Stomach (tissue), 9 donors: Measurements from ENCODE around the gene RNU6-1. TPM values are rescaled to one million over a fixed set of nuclear protein-coding genes. Genes with fewer than 3 reads are reported as not detected.

Experiments used
- DNase-seq, 2 donors: peaks; one replicate each; pipeline versions ENCODE4 v3.0.0 to v3.0.0-alpha.2; 2013 to 2019
- H3K27ac ChIP-seq, 5 donors: fragments of 200-600 bp in 4 of 5; sonication (generic) in 4 of 5; one replicate each; pipeline ENCODE4 v1.5.1; 2013 to 2019; ENCODE audit warnings: mild to moderate bottlenecking in 1 of 5, moderate library complexity in 1 of 5
- H3K27me3 ChIP-seq, 3 donors: fragments of 200-600 bp; sonication (generic); one replicate each; pipeline ENCODE4 v1.5.1; 2017 to 2019; ENCODE audit warnings: mixed run types in 1 of 3
- H3K36me3 ChIP-seq, 4 donors: fragments of 200-600 bp; sonication (generic); 1 replicate in 3 of 4; 2 replicates in 1 of 4; pipeline ENCODE4 v1.5.1; 2016 to 2019
- H3K4me1 ChIP-seq, 4 donors: fragments of 200-600 bp; sonication (generic); one replicate each; pipeline ENCODE4 v1.5.1; 2016 to 2019
- H3K4me3 ChIP-seq, 4 donors: fragments of 200-600 bp; sonication (generic) in 3 of 4; one replicate each; pipeline ENCODE4 v1.5.1; 2016 to 2019; ENCODE audit warnings: mild to moderate bottlenecking in 1 of 4
- H3K9me3 ChIP-seq, 4 donors: fragments of 200-600 bp; sonication (generic); one replicate each; pipeline ENCODE4 v1.5.1; 2016 to 2019
- EP300 ChIP-seq: sonication (generic); formaldehyde crosslinking; IDR thresholded peaks from one replicate; pipeline ENCODE4 v1.6.1; 2017; ENCODE audit warnings: antibody characterized with exemption
- POLR2A ChIP-seq, 4 donors: fragments of 450-650 bp; IDR thresholded peaks; one replicate each; pipeline ENCODE4 v1.6.1; 2016; ENCODE audit warnings: antibody characterized with exemption in 4 of 4, control low read depth in 2 of 4, mild to moderate bottlenecking in 1 of 4, moderate library complexity in 1 of 4
- POLR2AphosphoS5 ChIP-seq, 3 donors: sonication (generic); formaldehyde crosslinking; IDR thresholded peaks; one replicate each; pipeline ENCODE4 v1.6.1; 2016; ENCODE audit warnings: antibody characterized with exemption in 3 of 3
- whole genome bisulfite sequencing, 5 donors: extraction: QIAGEN DNeasy Blood & Tissue Kit in 3 of 5; methylation state at CpG; one replicate each; pipeline versions ENCODE4 v1.1.5 to v1.1.7; 2013 to 2018; 5-methylcytosine and 5-hydroxymethylcytosine counted together
- intact Hi-C: fragments of 100-400 bp; cut with DNase I; formaldehyde crosslinking; loops from one replicate; pipeline ENCODE4 v1.15.1; 2023; ENCODE audit warnings: low total_unique reads
- polyA plus RNA-seq, 3 donors: library from polyadenylated mRNA; stranded (reverse); fragments of 200-250 nt; gene quantifications; one replicate each; pipeline ENCODE4 v1.2.3, GENCODE V29; 2013
- total RNA-seq, 5 donors: library from RNA; depleted of rRNA; stranded (reverse); fragments of >200 nt; gene quantifications; one replicate each; pipeline versions ENCODE4 v1.1.0 to v1.2.3, GENCODE V29; 2014 to 2016
- TF ChIP-seq, protein P1 (sequence below), 7 experiments: fragments of 450-650 bp in 4 of 7; fragments of 200-600 bp in 3 of 7; sonication (generic) in 3 of 7; IDR thresholded peaks; one replicate each; pipeline ENCODE4 v1.5.1; 2016 to 2019; ENCODE audit warnings: antibody characterized with exemption in 7 of 7, control low read depth in 2 of 7, mild to moderate bottlenecking in 1 of 7
- donor health status: healthy with polysubstance abuse.
- donor health status: Bipolar disorder and iron deficiency.
- donor health status: healthy.

The RNU6-1 gene
- total and polyA plus RNA-seq, 8 donors = not detected

DNA sequence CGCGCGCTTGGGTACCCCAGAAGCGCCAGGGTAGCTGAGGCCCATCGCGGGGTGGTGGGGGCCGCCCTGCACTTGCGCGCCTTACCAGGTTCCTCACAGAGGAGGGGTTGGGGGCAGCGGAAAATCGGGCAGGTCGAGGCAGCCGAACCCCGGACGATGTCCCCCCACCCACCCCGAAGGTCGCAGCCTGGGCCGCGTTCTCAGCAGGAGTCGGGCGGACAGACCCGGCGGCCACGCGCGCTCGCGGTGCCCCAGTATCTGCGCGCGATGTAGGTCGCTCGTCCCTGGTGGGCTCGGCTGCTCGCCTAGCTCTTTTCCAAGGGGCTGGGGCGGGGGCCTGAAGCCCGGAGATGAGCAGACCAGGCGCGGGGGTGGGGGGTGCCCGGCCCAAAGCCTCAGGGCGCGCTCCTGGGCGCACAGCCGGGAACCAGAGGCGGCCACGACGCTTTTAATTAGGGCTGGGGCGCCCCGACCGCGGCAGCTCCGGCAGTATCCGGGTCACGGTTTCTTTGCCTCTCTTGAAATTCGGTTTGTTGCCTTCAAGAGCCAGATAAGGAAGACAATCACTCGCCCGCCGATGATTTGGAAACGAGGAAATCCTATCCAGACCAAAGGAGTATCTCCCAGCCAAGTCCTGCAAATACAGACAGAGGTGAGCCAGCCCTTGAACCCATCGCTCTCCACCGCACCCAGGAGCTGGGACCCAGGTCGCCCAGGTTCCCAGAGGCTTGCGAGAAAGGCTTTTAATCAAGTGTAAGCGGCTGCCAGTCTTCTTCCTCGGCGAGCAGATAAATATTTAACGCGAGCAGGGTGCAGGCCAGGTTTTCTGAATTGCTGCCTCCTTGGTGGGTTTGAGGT, 10.0 kb downstream of the RNU6-1 start:
- H3K27ac ChIP-seq = no peak overlapping the region
- peaks cover 59 to 84% (median 79%) of the 10 kb centered on the region in 4 donors for H3K4me1 ChIP-seq
- H3K27me3 ChIP-seq = peaks cover 83 to 100% (median 99%) of the 10 kb centered on the region in 3 donors
- DNase-seq = no peak
- TF ChIP-seq POLR2A (IDR thresholded peaks at IDR 0.05) = no peak
- no peak for TF ChIP-seq EP300
- TF ChIP-seq, protein P1, sequence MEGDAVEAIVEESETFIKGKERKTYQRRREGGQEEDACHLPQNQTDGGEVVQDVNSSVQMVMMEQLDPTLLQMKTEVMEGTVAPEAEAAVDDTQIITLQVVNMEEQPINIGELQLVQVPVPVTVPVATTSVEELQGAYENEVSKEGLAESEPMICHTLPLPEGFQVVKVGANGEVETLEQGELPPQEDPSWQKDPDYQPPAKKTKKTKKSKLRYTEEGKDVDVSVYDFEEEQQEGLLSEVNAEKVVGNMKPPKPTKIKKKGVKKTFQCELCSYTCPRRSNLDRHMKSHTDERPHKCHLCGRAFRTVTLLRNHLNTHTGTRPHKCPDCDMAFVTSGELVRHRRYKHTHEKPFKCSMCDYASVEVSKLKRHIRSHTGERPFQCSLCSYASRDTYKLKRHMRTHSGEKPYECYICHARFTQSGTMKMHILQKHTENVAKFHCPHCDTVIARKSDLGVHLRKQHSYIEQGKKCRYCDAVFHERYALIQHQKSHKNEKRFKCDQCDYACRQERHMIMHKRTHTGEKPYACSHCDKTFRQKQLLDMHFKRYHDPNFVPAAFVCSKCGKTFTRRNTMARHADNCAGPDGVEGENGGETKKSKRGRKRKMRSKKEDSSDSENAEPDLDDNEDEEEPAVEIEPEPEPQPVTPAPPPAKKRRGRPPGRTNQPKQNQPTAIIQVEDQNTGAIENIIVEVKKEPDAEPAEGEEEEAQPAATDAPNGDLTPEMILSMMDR (IDR thresholded peaks at IDR 0.05) = no peak
- no peak for TF ChIP-seq POLR2AphosphoS5 (IDR thresholded peaks at IDR 0.05)
- H3K4me3 ChIP-seq = no peak overlapping the region
- H3K36me3 ChIP-seq = no peaks in the 10 kb centered on the region
- intact Hi-C loops = loop anchor here (5.0 kb wide), 1 partner anchor 373 kb away; no protein-coding TSS in a partner anchor
- WGBS, 5 donors = 9 to 19% (median 12%) methylated on average over 26 to 68 of the region's 68 CpGs
- H3K9me3 ChIP-seq = peaks cover 0 to 11% (median 0%) of the 10 kb centered on the region in 4 donors

DNA sequence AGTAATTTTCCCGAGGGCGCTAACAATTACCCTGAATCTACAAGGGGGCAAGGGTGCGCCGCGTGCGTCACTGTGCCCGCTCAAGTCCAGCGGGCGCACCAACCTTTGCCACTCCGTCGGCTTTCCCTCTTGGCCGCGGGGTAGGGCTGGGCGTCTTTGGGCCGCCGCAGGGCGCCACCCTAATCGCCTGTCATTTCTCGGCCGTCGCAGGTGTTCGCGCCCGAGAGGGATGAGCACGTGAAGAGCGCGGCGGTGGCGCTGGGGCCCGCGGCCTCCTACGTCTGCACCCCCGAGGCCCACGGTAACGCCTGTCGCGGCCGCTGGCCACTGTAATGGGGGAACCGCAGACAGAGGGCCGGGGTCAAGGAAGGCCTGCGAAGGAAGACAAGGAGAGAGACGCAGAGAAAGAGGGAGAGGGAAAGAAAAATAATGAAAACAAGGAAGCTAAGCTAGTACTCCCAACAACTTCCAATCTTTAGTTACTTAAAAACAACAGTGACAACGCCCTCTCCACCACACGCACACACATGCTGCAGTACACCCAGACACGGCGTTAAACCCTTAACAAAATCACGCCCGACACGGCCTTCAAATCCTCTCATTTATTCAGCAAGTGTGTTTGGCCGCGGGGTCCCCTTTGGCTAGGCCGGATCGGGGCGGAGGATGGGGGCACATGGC, 10.7 kb downstream of the RNU6-1 start:
- H3K4me3 ChIP-seq = peak overlapping the region in 2 of 4 donors; percentile 20 to 33
- H3K27ac ChIP-seq = no peak overlapping the region
- intact Hi-C loops = no loop called here
- DNase-seq = peak in 1 of 2 donors; percentile 39
- peaks cover 90 to 100% (median 99%) of the 10 kb centered on the region in 3 donors for H3K27me3 ChIP-seq
- H3K36me3 ChIP-seq = no peaks in the 10 kb centered on the region
- TF ChIP-seq, protein P1 (IDR thresholded peaks at IDR 0.05) = no peak
- no peak for TF ChIP-seq POLR2A (IDR thresholded peaks at IDR 0.05)
- TF ChIP-seq EP300 = no peak
- no peak for TF ChIP-seq POLR2AphosphoS5 (IDR thresholded peaks at IDR 0.05)
- WGBS, 5 donors = 6 to 12% (median 7%) methylated on average over 32 to 54 of the region's 54 CpGs
- H3K9me3 ChIP-seq = peaks cover 0 to 11% (median 0%) of the 10 kb centered on the region in 4 donors
- peaks cover 53 to 84% (median 75%) of the 10 kb centered on the region in 4 donors for H3K4me1 ChIP-seq

DNA sequence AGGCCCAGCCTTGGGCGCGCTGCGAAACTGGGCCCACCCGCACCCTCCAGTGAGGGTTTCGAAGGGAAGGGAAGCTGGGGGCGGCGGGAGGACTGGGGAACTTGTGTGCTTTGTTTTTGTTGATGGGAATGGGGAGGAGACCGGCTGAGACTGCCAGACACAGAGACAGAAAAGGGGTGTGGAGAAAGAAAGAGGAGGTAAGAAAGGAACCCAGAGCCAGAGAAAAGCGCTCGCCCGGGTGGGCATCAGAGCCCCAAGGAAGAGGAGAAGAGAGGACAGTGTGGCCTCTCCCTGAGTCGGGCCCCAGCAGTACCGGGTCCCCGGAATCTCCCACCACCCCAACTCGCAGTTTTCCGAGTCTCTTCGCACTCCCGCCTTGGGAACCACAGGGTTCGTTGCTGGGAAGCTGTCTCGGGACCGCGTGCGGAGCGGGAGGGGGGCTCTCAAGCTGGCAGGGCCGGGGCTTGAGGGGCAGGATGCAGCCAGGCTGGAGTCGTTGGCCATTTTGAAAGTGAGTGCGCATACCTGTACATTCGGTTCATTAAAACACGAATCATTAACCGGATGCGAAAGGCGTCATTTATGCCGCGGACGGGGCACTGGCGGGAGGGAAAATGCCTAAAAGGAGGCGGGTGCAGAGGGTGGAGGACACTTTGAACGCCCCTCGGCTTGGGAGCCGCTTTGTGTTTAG, 11.4 kb downstream of the RNU6-1 start:
- 4 to 7% (median 5%) methylated on average over 40 of the region's 40 CpGs for WGBS, 5 donors
- intact Hi-C loops = no loop called here
- TF ChIP-seq POLR2AphosphoS5 (IDR thresholded peaks at IDR 0.05) = no peak
- TF ChIP-seq POLR2A (IDR thresholded peaks at IDR 0.05) = no peak
- no peak for TF ChIP-seq EP300
- TF ChIP-seq, protein P1 (IDR thresholded peaks at IDR 0.05) = no peak
- Histone ChIP-seq H3K9me3 (peaks cover 0 to 11% (median 0%) of the 10 kb centered on the region in 4 donors), H3K27me3 (peaks cover 90 to 100% (median 99%) of the 10 kb centered on the region in 3 donors), H3K4me3 (peak overlapping the region in 3 of 4 donors; percentile 7 to 33 (median 20)), H3K4me1 (peaks cover 49 to 84% (median 75%) of the 10 kb centered on the region in 4 donors), H3K36me3 (no peaks in the 10 kb centered on the region), H3K27ac (no peak overlapping the region)
- DNase-seq = no peak
